Measurements from ENCODE around the gene TSPEAR.

The TSPEAR gene

GRCh38 chr21:44726826-44727225 is 15.5 kb upstream of the TSPEAR start:
- TF ChIP-seq MAX (IDR thresholded peaks at IDR 0.05; ENCODE audit: low read depth, low read length) = no peak
- no peak for TF ChIP-seq POLR2A (IDR thresholded peaks at IDR 0.05; ENCODE audit: extremely low read depth, insufficient read length)
- TF ChIP-seq MYC (IDR thresholded peaks at IDR 0.05; ENCODE audit: low read depth, low read length) = no peak
- TF ChIP-seq, protein P1, sequence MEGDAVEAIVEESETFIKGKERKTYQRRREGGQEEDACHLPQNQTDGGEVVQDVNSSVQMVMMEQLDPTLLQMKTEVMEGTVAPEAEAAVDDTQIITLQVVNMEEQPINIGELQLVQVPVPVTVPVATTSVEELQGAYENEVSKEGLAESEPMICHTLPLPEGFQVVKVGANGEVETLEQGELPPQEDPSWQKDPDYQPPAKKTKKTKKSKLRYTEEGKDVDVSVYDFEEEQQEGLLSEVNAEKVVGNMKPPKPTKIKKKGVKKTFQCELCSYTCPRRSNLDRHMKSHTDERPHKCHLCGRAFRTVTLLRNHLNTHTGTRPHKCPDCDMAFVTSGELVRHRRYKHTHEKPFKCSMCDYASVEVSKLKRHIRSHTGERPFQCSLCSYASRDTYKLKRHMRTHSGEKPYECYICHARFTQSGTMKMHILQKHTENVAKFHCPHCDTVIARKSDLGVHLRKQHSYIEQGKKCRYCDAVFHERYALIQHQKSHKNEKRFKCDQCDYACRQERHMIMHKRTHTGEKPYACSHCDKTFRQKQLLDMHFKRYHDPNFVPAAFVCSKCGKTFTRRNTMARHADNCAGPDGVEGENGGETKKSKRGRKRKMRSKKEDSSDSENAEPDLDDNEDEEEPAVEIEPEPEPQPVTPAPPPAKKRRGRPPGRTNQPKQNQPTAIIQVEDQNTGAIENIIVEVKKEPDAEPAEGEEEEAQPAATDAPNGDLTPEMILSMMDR (IDR thresholded peaks at IDR 0.05; ENCODE audit: low read depth, low read length) = no peak
- no peak overlapping the region for H3K4me3 ChIP-seq (ENCODE audit: low read depth, low read length)
- DNase-seq (ENCODE audit: low read depth) = no peak

DNA sequence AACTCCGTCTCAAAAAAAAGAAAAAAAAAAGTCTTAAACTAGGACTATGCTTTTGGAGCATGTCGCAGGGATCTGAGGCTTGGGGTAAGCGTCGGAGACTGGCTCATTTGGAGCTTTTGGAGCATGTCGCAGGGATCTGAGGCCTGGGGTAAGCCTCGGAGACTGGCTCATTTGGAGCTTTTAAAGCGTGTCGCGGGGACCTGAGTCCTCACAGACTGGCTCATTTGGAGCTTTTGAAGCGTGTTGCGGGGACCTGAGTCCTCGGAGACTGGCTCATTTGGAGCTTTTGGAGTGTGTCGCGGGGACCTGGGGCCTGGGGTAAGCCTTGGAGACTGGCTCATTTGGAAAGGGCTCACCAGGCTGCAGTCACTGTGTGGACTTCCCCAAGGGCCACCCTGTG is 13.6 kb upstream of the TSPEAR start:
- no peak overlapping the region for H3K4me3 ChIP-seq (ENCODE audit: low read depth, low read length)
- no peak for DNase-seq (ENCODE audit: low read depth)
- TF ChIP-seq, protein P1 (IDR thresholded peaks at IDR 0.05; ENCODE audit: low read depth, low read length) = no peak
- TF ChIP-seq MYC (IDR thresholded peaks at IDR 0.05; ENCODE audit: low read depth, low read length) = no peak
- no peak for TF ChIP-seq POLR2A (IDR thresholded peaks at IDR 0.05; ENCODE audit: extremely low read depth, insufficient read length)
- TF ChIP-seq MAX (IDR thresholded peaks at IDR 0.05; ENCODE audit: low read depth, low read length) = no peak

DNA sequence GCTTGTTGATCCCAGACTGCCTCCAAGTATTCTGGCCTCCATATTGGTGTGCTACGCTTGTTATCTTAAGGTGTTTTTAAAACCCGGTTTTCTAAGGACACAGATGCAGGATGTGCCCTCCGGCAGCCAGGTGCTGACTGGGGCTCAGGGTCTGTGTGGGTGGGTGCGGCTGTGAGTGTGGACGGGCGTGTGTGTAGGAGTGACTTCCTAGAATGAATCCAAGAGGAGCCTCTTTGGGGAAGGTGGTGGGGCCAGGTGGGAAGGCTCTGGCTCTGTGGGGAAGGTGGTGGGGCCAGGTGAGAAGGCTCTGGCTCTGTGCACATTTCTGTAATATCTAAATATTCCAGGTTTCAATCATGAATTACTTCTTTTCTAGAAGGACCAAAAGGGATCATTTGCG is 12.8 kb upstream of the TSPEAR start:
- TF ChIP-seq, protein P1 (IDR thresholded peaks at IDR 0.05; ENCODE audit: low read depth, low read length) = no peak
- no peak for TF ChIP-seq MAX (IDR thresholded peaks at IDR 0.05; ENCODE audit: low read depth, low read length)
- no peak overlapping the region for H3K4me3 ChIP-seq (ENCODE audit: low read depth, low read length)
- DNase-seq (ENCODE audit: low read depth) = no peak

GRCh38 chr21:44723177-44724131 is 12.1 kb upstream of the TSPEAR start:
- no peak overlapping the region for H3K4me3 ChIP-seq (ENCODE audit: low read depth, low read length)
- TF ChIP-seq POLR2A (IDR thresholded peaks at IDR 0.05; ENCODE audit: extremely low read depth, insufficient read length) (no peak), MAX (IDR thresholded peaks at IDR 0.05; ENCODE audit: low read depth, low read length) (peak; percentile 61), MYC (IDR thresholded peaks at IDR 0.05; ENCODE audit: low read depth, low read length) (peak; percentile 32)
- TF ChIP-seq, protein P1 (IDR thresholded peaks at IDR 0.05; ENCODE audit: low read depth, low read length) = no peak
- DNase-seq (ENCODE audit: low read depth) = peak; percentile 89

DNA sequence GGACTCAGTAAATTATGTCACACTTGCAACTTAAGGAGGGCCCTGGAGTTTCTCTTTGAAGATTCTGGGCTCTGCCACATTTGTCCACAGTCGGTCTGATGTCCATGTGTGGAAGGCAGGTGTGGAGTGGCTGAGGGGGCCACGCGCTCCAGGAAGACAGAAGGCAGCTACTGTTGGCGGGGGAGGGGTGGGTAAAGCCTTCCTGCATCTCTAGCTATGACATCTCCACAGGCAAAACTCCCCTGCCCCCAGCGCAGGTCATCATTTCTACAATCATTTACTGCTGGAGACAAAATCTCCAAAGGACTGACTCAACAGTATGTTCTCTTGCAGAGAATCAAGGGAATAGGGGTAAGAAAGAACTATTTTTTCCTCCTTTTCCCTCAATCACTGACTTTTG is 11.4 kb upstream of the TSPEAR start:
- TF ChIP-seq MYC (IDR thresholded peaks at IDR 0.05; ENCODE audit: low read depth, low read length) (no peak), MAX (IDR thresholded peaks at IDR 0.05; ENCODE audit: low read depth, low read length) (no peak), POLR2A (IDR thresholded peaks at IDR 0.05; ENCODE audit: extremely low read depth, insufficient read length) (no peak)
- TF ChIP-seq, protein P1 (IDR thresholded peaks at IDR 0.05; ENCODE audit: low read depth, low read length) = no peak
- DNase-seq (ENCODE audit: low read depth) = no peak
- no peak overlapping the region for H3K4me3 ChIP-seq (ENCODE audit: low read depth, low read length)

All from NB4 (cell line).